KMS-11 (cell line): ENCODE measurements around the gene B3GNT3.

Experiments used
- H2AFZ ChIP-seq: fragments of 200-600 bp; sonication (generic); 2 replicates; pipeline ENCODE4 v1.6.1; 2016; ENCODE audit warnings: antibody characterized with exemption, mixed run types, low read depth
- H3K27ac ChIP-seq: fragments of 200-600 bp; sonication (generic); 2 replicates; pipeline ENCODE4 v1.6.1; 2016; ENCODE audit warnings: mild to moderate bottlenecking, mixed run types
- H3K27me3 ChIP-seq: fragments of 200-600 bp; sonication (generic); 2 replicates; pipeline ENCODE4 v1.6.1; 2017; ENCODE audit warnings: mild to moderate bottlenecking, low read depth, mixed run types, moderate library complexity; ENCODE audit not compliant: insufficient read depth
- H3K36me3 ChIP-seq: fragments of 200-600 bp; sonication (generic); 2 replicates; pipeline ENCODE4 v1.6.1; 2017; ENCODE audit warnings: mild to moderate bottlenecking, mixed run types; ENCODE audit not compliant: insufficient read depth
- H3K4me1 ChIP-seq: fragments of 200-600 bp; sonication (generic); 2 replicates; pipeline ENCODE4 v1.6.1; 2016; ENCODE audit warnings: mild to moderate bottlenecking, low read depth, mixed run types; ENCODE audit not compliant: poor library complexity, severe bottlenecking
- H3K4me2 ChIP-seq: fragments of 200-600 bp; sonication (generic); 2 replicates; pipeline ENCODE4 v1.7.0; 2016; ENCODE audit warnings: mild to moderate bottlenecking, mixed run types
- H3K4me3 ChIP-seq: fragments of 200-600 bp; sonication (generic); IDR thresholded peaks from 2 replicates; pipeline ENCODE4 v1.6.1; 2017; ENCODE audit warnings: low read depth, low read length, mixed read lengths; ENCODE audit not compliant: insufficient read depth
- H3K79me2 ChIP-seq: fragments of 200-600 bp; sonication (generic); 2 replicates; pipeline ENCODE4 v1.6.1; 2016; ENCODE audit warnings: low read depth, mixed run types; ENCODE audit not compliant: insufficient read depth
- H3K9ac ChIP-seq: fragments of 200-600 bp; sonication (generic); 2 replicates; pipeline ENCODE4 v1.6.1; 2016; ENCODE audit warnings: mild to moderate bottlenecking, mixed run types
- H4K20me1 ChIP-seq: fragments of 200-600 bp; sonication (generic); 2 replicates; pipeline ENCODE4 v1.6.1; 2016; ENCODE audit warnings: mild to moderate bottlenecking, mixed run types; ENCODE audit not compliant: insufficient read depth
- CTCF ChIP-seq: fragments of 200-600 bp; sonication (generic); conservative IDR thresholded peaks from 2 replicates; pipeline ENCODE4 v1.6.1; 2017; ENCODE audit warnings: low read depth, mild to moderate bottlenecking, antibody characterized with exemption, low read length, moderate library complexity, mixed read lengths

B3GNT3 gene

GRCh38 chr19:17812099-17812498 lies 17.2 kb downstream of the B3GNT3 start:
- no peaks in the 10 kb centered on the region for H4K20me1 ChIP-seq
- no peak overlapping the region for H3K4me3 ChIP-seq
- H3K9ac ChIP-seq = no peak overlapping the region
- no peak overlapping the region for H2AFZ ChIP-seq
- H3K27ac ChIP-seq = no peak overlapping the region
- no peak overlapping the region for H3K4me2 ChIP-seq
- no peaks in the 10 kb centered on the region for H3K36me3 ChIP-seq
- H3K27me3 ChIP-seq = peaks cover 38% of the 10 kb centered on the region
- H3K79me2 ChIP-seq = no peaks in the 10 kb centered on the region
- no peak for TF ChIP-seq CTCF
- no peaks in the 10 kb centered on the region for H3K4me1 ChIP-seq

GRCh38 chr19:17817668-17818363 lies 22.9 kb downstream of the B3GNT3 start:
- Histone ChIP-seq H3K4me3 (no peak overlapping the region), H4K20me1 (no peaks in the 10 kb centered on the region), H3K4me2 (no peak overlapping the region), H3K4me1 (no peaks in the 10 kb centered on the region), H3K27me3 (peaks cover 4% of the 10 kb centered on the region; the same call in 1 of the 2 replicates), H3K27ac (no peak overlapping the region), H3K79me2 (no peaks in the 10 kb centered on the region), H3K9ac (no peak overlapping the region), H2AFZ (no peak overlapping the region), H3K36me3 (no peaks in the 10 kb centered on the region)
- TF ChIP-seq CTCF = no peak

GRCh38 chr19:17821190-17821589 lies 26.3 kb downstream of the B3GNT3 start, which contains the start of gene INSL3:
TSS of gene INSL3 (minus strand) at chr19:17821519. CDS start at chr19:17821506, 13 bp downstream.
- no peaks in the 10 kb centered on the region for H4K20me1 ChIP-seq
- no peak within 1 kb of the TSS for H3K4me3 ChIP-seq
- H3K27me3 ChIP-seq = no peaks in the 10 kb centered on the region
- no peak for TF ChIP-seq CTCF
- H3K4me1 ChIP-seq = no peaks in the 10 kb centered on the region
- no peak within 1 kb of the TSS for H3K9ac ChIP-seq
- no peaks in the 10 kb centered on the region for H3K36me3 ChIP-seq
- H3K79me2 ChIP-seq = no peaks in the 10 kb centered on the region
- no peak within 1 kb of the TSS for H3K4me2 ChIP-seq
- H3K27ac ChIP-seq = no peak within 1 kb of the TSS
- no peak within 1 kb of the TSS for H2AFZ ChIP-seq

GRCh38 chr19:17824339-17824738 lies 29.4 kb downstream of the B3GNT3 start:
- Histone ChIP-seq H3K4me3 (no peak overlapping the region), H4K20me1 (no peaks in the 10 kb centered on the region), H3K4me1 (no peaks in the 10 kb centered on the region), H3K27ac (no peak overlapping the region), H3K27me3 (no peaks in the 10 kb centered on the region), H3K36me3 (no peaks in the 10 kb centered on the region), H3K79me2 (no peaks in the 10 kb centered on the region), H3K9ac (no peak overlapping the region), H3K4me2 (no peak overlapping the region), H2AFZ (no peak overlapping the region)
- no peak for TF ChIP-seq CTCF
